PFSK-1 (cell line): ENCODE data around the gene GDPD5.

Source experiments
- FOXP2 ChIP-seq: optimal IDR thresholded peaks from 2 replicates; pipeline ENCODE3; 2011; ENCODE audit warnings: borderline replicate concordance, control low read depth, inconsistent platforms; ENCODE audit not compliant: insufficient read depth; ENCODE audit errors: extremely low read length, extremely low read depth
- POLR2AphosphoS5 ChIP-seq: IDR thresholded peaks from 2 replicates; pipeline ENCODE4 v1.6.1; 2012; ENCODE audit warnings: low read depth, mild to moderate bottlenecking, control low read depth, low read length, moderate library complexity
- REST ChIP-seq, 2 experiments: IDR thresholded peaks; 2 replicates each; pipeline versions ENCODE4 v1.6.1 to v1.8.0; 2011 to 2012; ENCODE audit warnings: low read depth in 2 of 2, low read length in 2 of 2, control low read depth in 1 of 2, inconsistent platforms in 1 of 2, mild to moderate bottlenecking in 1 of 2, moderate library complexity in 1 of 2; ENCODE audit not compliant: insufficient read depth in 1 of 2
- SIN3A ChIP-seq: IDR thresholded peaks from 2 replicates; pipeline ENCODE4 v1.6.1; 2012; ENCODE audit warnings: mild to moderate bottlenecking, low read length, moderate library complexity, borderline replicate concordance; ENCODE audit not compliant: insufficient read depth
- TAF1 ChIP-seq: IDR thresholded peaks from 2 replicates; pipeline ENCODE4 v1.6.1; 2012; ENCODE audit warnings: low read length, control low read depth, borderline replicate concordance; ENCODE audit not compliant: insufficient read depth

Gene GDPD5

GRCh38 chr11:75554258-75555022 lies 28.7 kb upstream of the GDPD5 start:
- peak; percentile 84 for TF ChIP-seq POLR2AphosphoS5
- TF ChIP-seq SIN3A = peak; percentile 78; the same call in 1 of the 2 replicates
- TF ChIP-seq REST (IDR thresholded peaks at IDR 0.05; ENCODE audit: insufficient read depth in 1 of 2, low read depth in 2 of 2, low read length in 2 of 2) = 0 out of 4 replicates have a peak, but pooled peaks of 1 of the 2 experiments have one; percentile 14
- no peak for TF ChIP-seq TAF1

GRCh38 chr11:75553889-75554257 lies 28.1 kb upstream of the GDPD5 start:
- no peak for TF ChIP-seq TAF1
- no peak for TF ChIP-seq FOXP2
- TF ChIP-seq POLR2AphosphoS5 = no peak
- TF ChIP-seq SIN3A = no peak
- no peak for TF ChIP-seq REST (IDR thresholded peaks at IDR 0.05; ENCODE audit: insufficient read depth in 1 of 2, low read depth in 2 of 2, low read length in 2 of 2)

GRCh38 chr11:75553182-75553581 lies 27.4 kb upstream of the GDPD5 start:
- TF ChIP-seq FOXP2 (no peak), SIN3A (no peak), TAF1 (no peak), POLR2AphosphoS5 (no peak), REST (IDR thresholded peaks at IDR 0.05; ENCODE audit: insufficient read depth in 1 of 2, low read depth in 2 of 2, low read length in 2 of 2) (no peak)

GRCh38 chr11:75549370-75549958 lies 23.7 kb upstream of the GDPD5 start:
- TF ChIP-seq SIN3A (no peak), POLR2AphosphoS5 (no peak), FOXP2 (no peak), TAF1 (no peak), REST (IDR thresholded peaks at IDR 0.05; ENCODE audit: insufficient read depth in 1 of 2, low read depth in 2 of 2, low read length in 2 of 2) (no peak)
